ENCODE results near the gene PET100. TPM values are rescaled to one million over a fixed set of nuclear protein-coding genes. Genes with fewer than 3 reads are reported as not detected.

Gene PET100
- total and polyA plus RNA-seq, 2 experiments from 2014 or later, result 8.6 to 636 TPM

DNA sequence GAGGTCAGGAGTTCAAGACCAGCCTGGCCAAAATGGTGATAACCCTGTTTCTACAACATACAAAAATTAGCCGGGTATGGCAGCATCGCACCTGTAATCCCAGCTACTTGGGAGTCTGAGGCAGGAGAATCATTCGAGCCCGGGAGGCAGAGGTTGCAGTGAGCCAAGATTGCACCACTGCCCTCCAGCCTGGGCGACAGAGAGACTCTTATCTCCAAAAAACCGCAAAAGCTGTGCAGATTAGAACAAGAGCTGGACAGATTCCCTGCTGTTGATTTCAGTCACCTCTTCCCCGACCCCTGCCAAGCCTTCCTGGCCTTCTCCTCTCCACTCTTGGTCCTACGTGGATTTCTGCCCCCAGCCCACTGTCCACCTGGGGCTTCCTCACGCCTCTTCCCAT lies 25.7 kb upstream of the PET100 start:
- peaks cover 3% of the 10 kb centered on the region; the same call in 2 of the 3 replicates for H3K9me3 Mint-ChIP-seq
- H3K27ac Mint-ChIP-seq, result no peak overlapping the region
- Histone ChIP-seq H3K4me3 (no peak overlapping the region), H2AFZ (no peak overlapping the region), H3K4me2 (no peak overlapping the region), H3K9me2 (ENCODE audit: insufficient read depth) (no peaks in the 10 kb centered on the region), H3K27me3 (ENCODE audit: insufficient read depth) (no peaks in the 10 kb centered on the region), H3K36me3 (ENCODE audit: insufficient read depth) (no peaks in the 10 kb centered on the region), H3K27ac (ENCODE audit: low read depth) (no peak overlapping the region), H3F3A (replicated peaks; ENCODE audit: low read depth) (no peaks in the 10 kb centered on the region), H4K20me1 (replicated peaks; ENCODE audit: insufficient read depth) (peaks cover 15% of the 10 kb centered on the region), H3K4me1 (ENCODE audit: insufficient read depth) (peaks cover 6% of the 10 kb centered on the region), H3K79me2 (replicated peaks; ENCODE audit: insufficient read depth) (peaks cover 18% of the 10 kb centered on the region)
- ATAC-seq (no peak), DNase-seq (ENCODE audit: low spot score) (no peak)
- peaks cover 14% of the 10 kb centered on the region for H3K36me3 Mint-ChIP-seq (ENCODE audit: low read depth)
- peaks cover 18% of the 10 kb centered on the region for H3K4me1 Mint-ChIP-seq
- TF ChIP-seq ZNF114 (CRISPR knock-in tag; IDR thresholded peaks at IDR 0.05), result no peak
- no peak for TF ChIP-seq EZH2 (IDR thresholded peaks at IDR 0.05; ENCODE audit: low read depth, unreplicated experiment)
- TF ChIP-seq NANOG (IDR thresholded peaks at IDR 0.05; ENCODE audit: borderline replicate concordance), result no peak
- TF ChIP-seq JUNB (IDR thresholded peaks at IDR 0.05; ENCODE audit: unreplicated experiment), result no peak
- no peak for TF ChIP-seq STAT1 (IDR thresholded peaks at IDR 0.05; ENCODE audit: unreplicated experiment)
- no peak for TF ChIP-seq ZNF331 (CRISPR knock-in tag; IDR thresholded peaks at IDR 0.05; ENCODE audit: low read depth)
- no peak for TF ChIP-seq EZH2phosphoT487 (IDR thresholded peaks at IDR 0.05; ENCODE audit: unreplicated experiment)
- no peak for TF ChIP-seq ETS1 (IDR thresholded peaks at IDR 0.05)
- TF ChIP-seq, protein P1, sequence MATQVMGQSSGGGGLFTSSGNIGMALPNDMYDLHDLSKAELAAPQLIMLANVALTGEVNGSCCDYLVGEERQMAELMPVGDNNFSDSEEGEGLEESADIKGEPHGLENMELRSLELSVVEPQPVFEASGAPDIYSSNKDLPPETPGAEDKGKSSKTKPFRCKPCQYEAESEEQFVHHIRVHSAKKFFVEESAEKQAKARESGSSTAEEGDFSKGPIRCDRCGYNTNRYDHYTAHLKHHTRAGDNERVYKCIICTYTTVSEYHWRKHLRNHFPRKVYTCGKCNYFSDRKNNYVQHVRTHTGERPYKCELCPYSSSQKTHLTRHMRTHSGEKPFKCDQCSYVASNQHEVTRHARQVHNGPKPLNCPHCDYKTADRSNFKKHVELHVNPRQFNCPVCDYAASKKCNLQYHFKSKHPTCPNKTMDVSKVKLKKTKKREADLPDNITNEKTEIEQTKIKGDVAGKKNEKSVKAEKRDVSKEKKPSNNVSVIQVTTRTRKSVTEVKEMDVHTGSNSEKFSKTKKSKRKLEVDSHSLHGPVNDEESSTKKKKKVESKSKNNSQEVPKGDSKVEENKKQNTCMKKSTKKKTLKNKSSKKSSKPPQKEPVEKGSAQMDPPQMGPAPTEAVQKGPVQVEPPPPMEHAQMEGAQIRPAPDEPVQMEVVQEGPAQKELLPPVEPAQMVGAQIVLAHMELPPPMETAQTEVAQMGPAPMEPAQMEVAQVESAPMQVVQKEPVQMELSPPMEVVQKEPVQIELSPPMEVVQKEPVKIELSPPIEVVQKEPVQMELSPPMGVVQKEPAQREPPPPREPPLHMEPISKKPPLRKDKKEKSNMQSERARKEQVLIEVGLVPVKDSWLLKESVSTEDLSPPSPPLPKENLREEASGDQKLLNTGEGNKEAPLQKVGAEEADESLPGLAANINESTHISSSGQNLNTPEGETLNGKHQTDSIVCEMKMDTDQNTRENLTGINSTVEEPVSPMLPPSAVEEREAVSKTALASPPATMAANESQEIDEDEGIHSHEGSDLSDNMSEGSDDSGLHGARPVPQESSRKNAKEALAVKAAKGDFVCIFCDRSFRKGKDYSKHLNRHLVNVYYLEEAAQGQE (IDR thresholded peaks at IDR 0.05; ENCODE audit: unreplicated experiment), result no peak
- TF ChIP-seq POLR2AphosphoS5 (IDR thresholded peaks at IDR 0.05; ENCODE audit: low read depth), result no peak
- TF ChIP-seq ZNF462 (CRISPR knock-in tag; IDR thresholded peaks at IDR 0.05), result no peak
- TF ChIP-seq, protein P2, sequence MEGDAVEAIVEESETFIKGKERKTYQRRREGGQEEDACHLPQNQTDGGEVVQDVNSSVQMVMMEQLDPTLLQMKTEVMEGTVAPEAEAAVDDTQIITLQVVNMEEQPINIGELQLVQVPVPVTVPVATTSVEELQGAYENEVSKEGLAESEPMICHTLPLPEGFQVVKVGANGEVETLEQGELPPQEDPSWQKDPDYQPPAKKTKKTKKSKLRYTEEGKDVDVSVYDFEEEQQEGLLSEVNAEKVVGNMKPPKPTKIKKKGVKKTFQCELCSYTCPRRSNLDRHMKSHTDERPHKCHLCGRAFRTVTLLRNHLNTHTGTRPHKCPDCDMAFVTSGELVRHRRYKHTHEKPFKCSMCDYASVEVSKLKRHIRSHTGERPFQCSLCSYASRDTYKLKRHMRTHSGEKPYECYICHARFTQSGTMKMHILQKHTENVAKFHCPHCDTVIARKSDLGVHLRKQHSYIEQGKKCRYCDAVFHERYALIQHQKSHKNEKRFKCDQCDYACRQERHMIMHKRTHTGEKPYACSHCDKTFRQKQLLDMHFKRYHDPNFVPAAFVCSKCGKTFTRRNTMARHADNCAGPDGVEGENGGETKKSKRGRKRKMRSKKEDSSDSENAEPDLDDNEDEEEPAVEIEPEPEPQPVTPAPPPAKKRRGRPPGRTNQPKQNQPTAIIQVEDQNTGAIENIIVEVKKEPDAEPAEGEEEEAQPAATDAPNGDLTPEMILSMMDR (conservative IDR thresholded peaks at IDR 0.05; ENCODE audit: low read depth in 2 of 2), result no peak
- TF ChIP-seq CREB1 (CRISPR knock-in tag; IDR thresholded peaks at IDR 0.05; ENCODE audit: low read depth), result no peak
- H3K4me3 Mint-ChIP-seq, result no peak overlapping the region
- peaks cover 19% of the 10 kb centered on the region for H3K27me3 Mint-ChIP-seq (ENCODE audit: insufficient read depth, low read depth, poor library complexity)
